Stimulated activated CD8-positive, alpha-beta memory T cell treated with anti-CD3 and anti-CD28 coated beads, Interleukin-4, amount 100 ng/mL, for 1 hour (primary cell): ENCODE data around the gene UGT1A7.

Source experiments
- DNase-seq, 2 donors: peaks; one replicate each; pipeline ENCODE4 v3.0.0-alpha.2; 2020; ENCODE audit warnings: low read depth in 2 of 2, low spot score in 1 of 2

The UGT1A7 gene

GRCh38 chr2:233760043-233760442, 78.3 kb downstream of the UGT1A7 start, which contains the start of gene UGT1A1:
Gene UGT1A1 (plus strand): TSS chr2:233760270. CDS start chr2:233760288, 18 bp downstream.
- no peak for DNase-seq

DNA sequence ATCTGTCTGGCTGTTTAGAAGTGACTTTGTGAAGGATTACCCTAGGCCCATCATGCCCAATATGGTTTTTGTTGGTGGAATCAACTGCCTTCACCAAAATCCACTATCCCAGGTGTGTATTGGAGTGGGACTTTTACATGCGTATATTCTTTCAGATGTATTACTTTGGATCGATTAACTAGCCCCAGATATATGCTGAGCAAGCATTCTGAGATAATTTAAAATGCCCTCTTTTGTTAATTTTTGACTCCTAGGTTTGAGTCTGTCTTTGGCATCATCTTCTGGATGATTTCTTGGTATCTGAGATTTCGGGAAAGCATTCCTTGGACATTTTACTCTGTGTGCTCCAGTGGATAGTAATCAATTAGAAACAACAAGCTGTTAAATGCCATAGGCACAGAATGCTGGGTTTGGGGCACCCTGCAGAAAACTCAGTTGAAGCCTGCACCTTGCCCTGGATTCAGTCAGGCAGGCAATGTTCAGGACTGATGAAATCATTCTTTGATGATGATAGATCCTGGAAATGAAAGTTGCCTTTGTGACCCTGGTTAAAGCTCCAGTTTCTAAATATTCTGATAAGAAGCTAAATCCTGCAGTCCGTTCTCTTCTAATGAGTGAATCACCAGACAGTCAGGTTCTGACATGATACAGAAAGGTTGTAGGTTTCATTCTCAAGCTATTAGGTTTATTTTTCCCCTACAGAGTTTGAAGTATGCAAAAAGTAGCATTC, 79.5 kb downstream of the UGT1A7 start:
- no peak for DNase-seq

- DNase-seq, result no peak
Measured at GRCh38 chr2:233764264-233764663, 82.6 kb downstream of the UGT1A7 start.

GRCh38 chr2:233764761-233765160, 83.1 kb downstream of the UGT1A7 start:
- DNase-seq, result no peak

GRCh38 chr2:233766416-233766815, 84.7 kb downstream of the UGT1A7 start:
- DNase-seq, result no peak

- no peak for DNase-seq
Measured at GRCh38 chr2:233768076-233768475, 86.4 kb downstream of the UGT1A7 start.

- DNase-seq, result no peak
Measured at GRCh38 chr2:233769260-233769659, 87.6 kb downstream of the UGT1A7 start.

DNA sequence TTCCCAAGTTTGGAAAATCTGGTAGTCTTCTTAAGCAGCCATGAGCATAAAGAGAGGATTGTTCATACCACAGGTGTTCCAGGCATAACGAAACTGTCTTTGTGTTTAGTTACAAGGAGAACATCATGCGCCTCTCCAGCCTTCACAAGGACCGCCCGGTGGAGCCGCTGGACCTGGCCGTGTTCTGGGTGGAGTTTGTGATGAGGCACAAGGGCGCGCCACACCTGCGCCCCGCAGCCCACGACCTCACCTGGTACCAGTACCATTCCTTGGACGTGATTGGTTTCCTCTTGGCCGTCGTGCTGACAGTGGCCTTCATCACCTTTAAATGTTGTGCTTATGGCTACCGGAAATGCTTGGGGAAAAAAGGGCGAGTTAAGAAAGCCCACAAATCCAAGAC, 90.5 kb downstream of the UGT1A7 start:
- DNase-seq, result no peak

GRCh38 chr2:233772583-233772982, 90.9 kb downstream of the UGT1A7 start:
- no peak for DNase-seq

GRCh38 chr2:233773854-233774253, 92.2 kb downstream of the UGT1A7 start:
- no peak for DNase-seq

DNA sequence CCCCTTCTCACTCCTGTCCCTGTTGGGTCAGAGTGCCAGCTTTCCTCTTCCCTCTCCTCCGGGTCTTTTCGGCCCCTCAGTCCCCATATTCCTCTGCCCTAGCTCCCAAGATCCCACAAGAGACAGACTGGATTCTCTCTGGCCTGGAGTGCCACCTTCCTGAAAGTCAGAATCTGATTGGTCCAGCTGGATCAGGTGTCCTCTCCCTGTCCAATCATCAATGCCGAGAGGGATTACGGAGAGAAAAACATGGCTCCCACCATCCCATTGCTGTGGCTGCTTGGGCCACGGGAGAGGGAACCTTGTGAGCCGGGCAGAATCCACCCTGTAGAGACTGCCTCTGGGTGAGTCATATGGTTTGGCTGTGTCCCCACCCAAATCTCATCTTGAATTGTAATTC, 93.7 kb downstream of the UGT1A7 start:
- DNase-seq, result no peak

- no peak for DNase-seq
Measured at GRCh38 chr2:233778030-233778429, 96.3 kb downstream of the UGT1A7 start, which contains the start of gene MROH2A. Gene MROH2A (plus strand): TSS chr2:233778330. CDS start chr2:233779359, 1,029 bp downstream.

DNA sequence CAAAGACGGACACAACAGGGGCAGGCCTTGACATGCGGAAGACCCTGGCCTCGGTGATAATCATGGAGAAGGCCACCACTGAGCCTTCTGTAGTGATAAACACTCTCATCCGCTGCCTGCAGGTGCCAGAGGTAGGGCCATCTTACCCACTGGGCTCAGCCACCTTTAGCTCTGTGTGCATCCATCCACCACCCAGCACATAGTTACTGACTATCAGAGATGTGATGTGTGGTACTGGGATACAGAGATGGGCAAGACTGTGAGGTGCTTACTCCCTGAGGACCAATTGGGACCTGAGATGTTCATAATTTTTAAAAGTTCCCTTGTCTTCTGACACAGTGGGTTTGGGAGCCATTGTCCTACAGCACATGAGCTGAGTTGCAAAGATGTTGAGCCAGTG, 98.0 kb downstream of the UGT1A7 start:
- no peak for DNase-seq

GRCh38 chr2:233780771-233781170, 99.1 kb downstream of the UGT1A7 start:
- DNase-seq, result no peak

GRCh38 chr2:233789554-233789953, 107.9 kb downstream of the UGT1A7 start:
- no peak for DNase-seq

DNA sequence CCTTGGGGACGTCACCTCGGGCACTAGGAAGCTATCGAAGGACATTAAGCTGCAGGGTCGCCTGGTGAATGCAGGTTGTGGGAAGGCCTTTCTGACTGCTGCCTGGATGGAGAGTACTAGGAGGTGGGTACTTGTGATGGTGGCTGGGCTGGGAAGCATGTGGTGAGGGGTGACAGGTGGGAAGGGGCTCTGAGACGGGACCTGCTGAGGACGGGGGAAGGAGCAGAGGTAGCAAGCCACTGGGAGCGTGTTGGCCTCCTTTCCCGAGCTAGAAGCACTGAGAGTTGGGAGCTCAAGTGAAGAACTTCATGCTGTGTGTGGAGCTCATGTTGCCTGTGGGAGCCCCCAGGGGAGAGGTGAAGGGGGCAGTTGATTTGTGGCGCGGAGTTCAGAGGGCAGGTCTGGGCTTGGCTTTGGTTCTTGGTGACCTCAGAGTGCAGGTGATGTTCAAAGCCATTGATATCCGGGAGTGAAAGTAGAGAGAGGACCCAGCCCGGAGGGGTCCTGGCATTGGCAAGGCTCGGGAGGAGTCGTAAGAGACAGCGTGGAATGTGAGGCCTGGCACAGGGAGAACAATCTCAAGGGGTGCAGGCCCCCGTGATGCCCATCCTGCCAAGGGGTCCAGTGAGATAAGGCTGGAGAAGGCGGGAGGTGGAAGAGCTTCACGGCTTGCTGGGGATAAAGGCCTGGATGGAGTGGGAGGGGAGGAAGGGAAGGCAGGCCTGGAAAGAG, 109.6 kb downstream of the UGT1A7 start:
- DNase-seq, result no peak

GRCh38 chr2:233791883-233792329, 110.2 kb downstream of the UGT1A7 start:
- no peak for DNase-seq

DNA sequence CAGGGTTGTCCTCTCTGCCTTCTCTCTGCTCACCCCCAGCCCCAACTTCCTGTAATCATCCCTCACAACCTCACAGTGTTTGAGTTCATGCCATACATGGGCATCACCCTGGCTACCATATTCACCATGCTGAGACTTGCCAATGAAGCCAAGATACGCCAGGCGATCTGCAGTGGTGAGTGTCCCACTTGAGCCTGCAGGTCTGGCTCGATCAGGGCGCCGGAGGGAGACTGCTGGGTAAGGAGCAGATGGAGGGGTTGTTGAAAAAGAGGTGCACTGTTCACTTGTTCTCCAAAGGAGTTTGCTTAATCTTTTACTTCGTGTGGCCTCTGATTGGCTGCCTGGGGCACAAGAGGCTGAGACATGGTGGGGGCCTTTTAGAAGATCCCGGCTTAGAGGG, 111.0 kb downstream of the UGT1A7 start:
- no peak for DNase-seq

DNA sequence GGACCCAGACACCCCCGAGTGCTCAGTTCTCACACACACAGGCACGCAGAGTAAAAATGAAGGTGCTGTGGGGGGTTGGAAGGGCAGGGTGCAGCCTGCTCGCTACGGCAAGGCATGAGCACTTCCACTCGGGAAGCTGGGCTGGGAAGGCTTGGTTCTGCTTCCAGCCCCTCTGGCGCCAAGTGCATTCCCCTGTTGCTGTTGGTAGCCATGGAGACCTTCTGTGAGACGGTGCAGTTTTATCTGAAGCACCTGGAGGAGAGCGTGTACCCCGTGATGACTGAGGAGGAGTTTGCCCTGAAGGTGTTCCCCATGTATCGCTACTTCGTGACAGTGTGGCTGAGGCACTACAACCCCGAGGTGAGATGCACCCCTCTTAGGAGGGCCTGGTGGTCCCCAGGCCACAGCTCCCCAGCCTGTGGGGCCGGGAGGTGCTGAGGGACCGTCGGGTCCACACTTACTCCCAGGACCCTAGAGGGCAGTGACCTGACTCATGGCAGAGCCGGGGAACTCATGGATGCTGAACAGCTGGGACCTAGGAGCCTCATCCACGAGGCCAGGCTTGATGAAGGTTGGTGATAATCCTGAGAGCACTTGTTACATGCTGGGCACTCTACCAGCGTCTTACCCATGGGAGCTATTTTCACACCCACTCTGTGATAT, 111.9 kb downstream of the UGT1A7 start:
- no peak for DNase-seq

- DNase-seq, result no peak
Measured at GRCh38 chr2:233794128-233794658, 112.5 kb downstream of the UGT1A7 start.

DNA sequence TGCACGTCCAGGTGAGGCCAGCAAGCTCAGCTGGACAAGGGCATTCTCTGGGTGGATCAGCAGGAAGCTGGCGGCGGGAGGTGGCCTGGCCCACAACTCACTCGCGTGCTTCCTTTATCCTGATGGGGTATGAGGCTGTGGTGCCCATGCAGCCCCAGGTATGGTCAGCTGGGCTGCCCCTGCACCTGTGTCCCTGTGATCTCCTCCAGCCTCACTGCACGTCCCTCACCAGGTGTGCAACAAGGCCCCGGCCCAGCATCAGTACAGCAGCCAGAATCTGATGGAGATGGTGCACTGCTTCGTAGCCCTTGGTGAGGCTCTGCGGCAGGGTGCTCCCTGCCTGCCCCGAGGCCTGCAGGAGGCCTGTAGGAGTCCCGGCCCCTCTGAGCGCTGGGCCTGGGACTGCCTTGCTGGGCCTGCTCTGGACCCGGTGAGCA, 114.1 kb downstream of the UGT1A7 start:
- no peak for DNase-seq

- no peak for DNase-seq
Measured at GRCh38 chr2:233796254-233796653, 114.6 kb downstream of the UGT1A7 start.
